K562 (cell line): ENCODE measurements around the gene KPNA4. TPM values are rescaled to one million over a fixed set of nuclear protein-coding genes. Genes with fewer than 3 reads are reported as not detected.

ENCODE experiments used
- ATAC-seq: fragments of 200-7000 bp; cut with Tn5 transposase; 3 replicates; pipeline ENCODE4 v1.9.1; 2020; ENCODE audit warnings: moderate library complexity
- BruUV-seq: library from RNA; stranded (reverse); fragments of 400-500 nt; replicated peaks from 2 replicates; lab custom pipeline; 2021; lab: Mats Ljungman, UMichigan
- CTCF ChIA-PET: fragments of 300-600 bp; formaldehyde crosslinking; extraction: SDS; loops from one replicate; lab custom pipeline; 2021; ENCODE audit warnings: low intra/inter-chr PET ratio; lab: Yijun Ruan, JAX
- POLR2A ChIA-PET: fragments of 300-600, 350-650 bp; sonication (Branson Sonifier 250); formaldehyde crosslinking; extraction: SDS; loops from one replicate; lab custom pipeline; 2021; ENCODE audit warnings: antibody characterized with exemption, inconsistent platforms; lab: Yijun Ruan, JAX
- DNase-seq, 4 experiments: peaks; one replicate each; pipeline versions ENCODE4 v3.0.0 to v3.0.0-alpha.2; 2011 to 2018; ENCODE audit warnings: low spot score in 3 of 4, mixed read lengths in 3 of 4; ENCODE audit errors: extremely low read depth in 1 of 4
- FAIRE-seq: peaks from 2 replicates; lab custom pipeline; 2011; peaks lifted over from hg19 to GRCh38; lab: Jason Lieb, UNC
- H2AFZ ChIP-seq: 2 replicates; pipeline ENCODE4 v1.6.0; 2011; ENCODE audit warnings: low read depth, low read length, control low read depth, inconsistent platforms
- H3K27ac ChIP-seq: fragments of 200-600 bp; 3 replicates; pipeline ENCODE4 v1.8.0; 2011; ENCODE audit warnings: low read depth, mild to moderate bottlenecking, control low read depth, inconsistent platforms, low read length, moderate library complexity, mixed read lengths; ENCODE audit errors: extremely low read depth
- H3K27me3 ChIP-seq, 2 experiments: fragments of 300-600 bp in 1 of 2; 2 replicates in 1 of 2; 3 replicates in 1 of 2; pipeline versions ENCODE4 v1.6.0 to v1.8.0; 2011; ENCODE audit warnings: inconsistent platforms in 2 of 2, low read length in 2 of 2, mild to moderate bottlenecking in 1 of 2, mixed read lengths in 1 of 2, moderate library complexity in 1 of 2; ENCODE audit not compliant: control insufficient read depth in 2 of 2, insufficient read depth in 2 of 2
- H3K36me3 ChIP-seq: fragments of 300-600 bp; 3 replicates; pipeline ENCODE4 v1.8.0; 2011; ENCODE audit warnings: mild to moderate bottlenecking, low read length, inconsistent platforms; ENCODE audit not compliant: control insufficient read depth, insufficient read depth
- H3K4me1 ChIP-seq, 2 experiments: fragments of 200-600 bp in 1 of 2; replicated peaks in 1 of 2; 2 replicates in 1 of 2; 3 replicates in 1 of 2; pipeline versions ENCODE4 v1.5.1 to v1.8.0; 2011; ENCODE audit warnings: inconsistent platforms in 2 of 2, low read length in 2 of 2, mild to moderate bottlenecking in 1 of 2, mixed read lengths in 1 of 2, moderate library complexity in 1 of 2; ENCODE audit not compliant: control insufficient read depth in 2 of 2, insufficient read depth in 2 of 2
- H3K4me2 ChIP-seq: 2 replicates; pipeline ENCODE4 v1.6.1; 2011; ENCODE audit warnings: low read length, control low read depth, inconsistent platforms, mixed read lengths; ENCODE audit not compliant: insufficient read depth
- H3K4me3 ChIP-seq: fragments of 200-600 bp; sonication (generic), shearing (Covaris generic); 2 replicates; pipeline ENCODE4 v1.5.1; 2016; ENCODE audit warnings: control low read depth, inconsistent platforms
- H3K79me2 ChIP-seq: fragments of 200-600 bp; 3 replicates; pipeline ENCODE4 v1.8.0; 2011; ENCODE audit warnings: low read length, inconsistent platforms; ENCODE audit not compliant: control insufficient read depth, insufficient read depth
- H3K9ac ChIP-seq, 2 experiments: 2 replicates each; pipeline versions ENCODE4 v1.6.0 to v1.6.1; 2011; ENCODE audit warnings: low read depth in 2 of 2, low read length in 2 of 2, control low read depth in 1 of 2, inconsistent platforms in 1 of 2, mild to moderate bottlenecking in 1 of 2, mixed read lengths in 1 of 2; ENCODE audit not compliant: insufficient read depth in 1 of 2
- H3K9me1 ChIP-seq: one replicate; pipeline ENCODE4 v1.6.0; 2011; ENCODE audit warnings: inconsistent platforms, mild to moderate bottlenecking, low read length, moderate library complexity; ENCODE audit not compliant: control insufficient read depth, insufficient read depth
- H3K9me3 ChIP-seq: replicated peaks from 2 replicates; pipeline ENCODE4 v1.5.1; 2011; ENCODE audit warnings: low read depth, low read length, inconsistent platforms; ENCODE audit not compliant: control insufficient read depth, insufficient read depth
- H4K20me1 ChIP-seq: replicated peaks from 2 replicates; pipeline ENCODE4 v1.6.1; 2011; ENCODE audit warnings: low read length, inconsistent platforms, mixed read lengths; ENCODE audit not compliant: control insufficient read depth, insufficient read depth
- ARID1B ChIP-seq: fragments of 450-650 bp; IDR thresholded peaks from 2 replicates; pipeline ENCODE4 v1.6.1; 2016; ENCODE audit warnings: antibody characterized with exemption, mild to moderate bottlenecking, inconsistent platforms
- ATF2 ChIP-seq: sonication (generic); formaldehyde crosslinking; IDR thresholded peaks from 2 replicates; pipeline ENCODE4 v1.8.1; 2022; ENCODE audit warnings: missing genetic modification reagents
- CEBPB ChIP-seq: fragments of 450-650 bp; IDR thresholded peaks from 2 replicates; pipeline ENCODE4 v1.6.1; 2016; ENCODE audit warnings: missing genetic modification characterization, missing compliant biosample characterization
- COPS2 ChIP-seq: fragments of 450-650 bp; conservative IDR thresholded peaks from 2 replicates; pipeline ENCODE4 v1.6.1; 2016; ENCODE audit warnings: mild to moderate bottlenecking, moderate library complexity
- DACH1 ChIP-seq: fragments of 450-650 bp; IDR thresholded peaks from 2 replicates; pipeline ENCODE4 v1.6.1; 2018; ENCODE audit not compliant: partially characterized antibody
- ELF2 ChIP-seq: fragments of 250-450 bp; sonication (Bioruptor Pico); IDR thresholded peaks from 2 replicates; pipeline ENCODE4 v1.5.0; 2021; ENCODE audit warnings: mild to moderate bottlenecking
- ETS2 ChIP-seq: IDR thresholded peaks from 2 replicates; pipeline ENCODE4 v1.6.1; 2016; ENCODE audit warnings: borderline replicate concordance, missing genetic modification characterization, mild to moderate bottlenecking, moderate library complexity, missing compliant biosample characterization; ENCODE audit not compliant: poor library complexity, severe bottlenecking
- FOXM1 ChIP-seq, 2 experiments: fragments of 450-650 bp in 1 of 2; sonication (generic) in 1 of 2; formaldehyde crosslinking in 1 of 2; IDR thresholded peaks; 2 replicates each; pipeline versions ENCODE4 v1.6.1 to v1.9.0; 2017 to 2022; ENCODE audit warnings: low read depth in 2 of 2, mild to moderate bottlenecking in 2 of 2, missing genetic modification reagents in 1 of 2, moderate library complexity in 1 of 2
- GATA2 ChIP-seq: sonication (generic); formaldehyde crosslinking; IDR thresholded peaks from 2 replicates; pipeline ENCODE4 v1.4.0; 2020; ENCODE audit warnings: mild to moderate bottlenecking, missing genetic modification reagents
- LEF1 ChIP-seq: fragments of 450-650 bp; IDR thresholded peaks from 2 replicates; pipeline ENCODE4 v1.6.1; 2016; ENCODE audit warnings: mild to moderate bottlenecking
- MEIS2 ChIP-seq: fragments of 450-650 bp; IDR thresholded peaks from 2 replicates; pipeline ENCODE4 v1.6.1; 2014; ENCODE audit warnings: mild to moderate bottlenecking; ENCODE audit not compliant: partially characterized antibody
- MXD1 ChIP-seq: fragments of 250-450 bp; sonication (Bioruptor Pico); IDR thresholded peaks from 2 replicates; pipeline ENCODE4 v1.8.0; 2021; ENCODE audit warnings: borderline replicate concordance, mild to moderate bottlenecking, moderate library complexity; ENCODE audit not compliant: poor library complexity, severe bottlenecking
- RCOR1 ChIP-seq, 2 experiments: IDR thresholded peaks; 2 replicates each; pipeline ENCODE4 v1.6.1; 2012; ENCODE audit warnings: low read depth in 2 of 2, low read length in 2 of 2, borderline replicate concordance in 1 of 2, improper control_type of control experiment in 1 of 2
- SIN3A ChIP-seq, 2 experiments: fragments of 150-350 bp in 1 of 2; IDR thresholded peaks; 2 replicates each; pipeline ENCODE4 v1.6.1; 2011 to 2016; ENCODE audit warnings: borderline replicate concordance in 2 of 2, low read depth in 2 of 2, low read length in 2 of 2, mild to moderate bottlenecking in 2 of 2, moderate library complexity in 2 of 2; ENCODE audit not compliant: control insufficient read depth in 1 of 2
- STAG1 ChIP-seq: sonication (generic); formaldehyde crosslinking; IDR thresholded peaks from 2 replicates; pipeline ENCODE4 v1.5.0; 2020; ENCODE audit warnings: missing genetic modification reagents, borderline replicate concordance
- TAF15 ChIP-seq: fragments of 200-400 bp; formaldehyde crosslinking; IDR thresholded peaks from 2 replicates; pipeline ENCODE4 v1.6.1; 2017; ENCODE audit warnings: mild to moderate bottlenecking, low read depth, low read length, moderate library complexity
- TAL1 ChIP-seq: fragments of 450-650 bp; IDR thresholded peaks from 2 replicates; pipeline ENCODE4 v1.6.1; 2016; ENCODE audit warnings: mild to moderate bottlenecking
- TCF3 ChIP-seq: sonication (generic); formaldehyde crosslinking; IDR thresholded peaks from 2 replicates; pipeline ENCODE4 v1.4.0; 2020; ENCODE audit warnings: mild to moderate bottlenecking, missing genetic modification reagents
- ZNF175 ChIP-seq: fragments of 200-800 bp; sonication (Bioruptor generic); IDR thresholded peaks from 2 replicates; pipeline ENCODE4 v1.6.1; 2016; ENCODE audit warnings: low read depth, mild to moderate bottlenecking, missing genetic modification characterization, missing compliant biosample characterization
- ZNF324 ChIP-seq: fragments of 250-450 bp; sonication (Bioruptor Pico); IDR thresholded peaks from 2 replicates; pipeline ENCODE4 v1.4.0; 2020; ENCODE audit warnings: mild to moderate bottlenecking
- WGBS: fragments of 100-300 bp; shearing (Covaris generic); methylation state at CpG from one replicate; pipeline ENCODE4 v1.1.6; 2016; ENCODE audit warnings: low coverage, mixed read lengths; ENCODE audit not compliant: insufficient coverage; ENCODE audit errors: missing lambda C conversion rate; 5-methylcytosine and 5-hydroxymethylcytosine counted together
- in situ Hi-C: fragments of 300-500 bp; cut with MboI; formaldehyde crosslinking; loops from 4 replicates; pipeline ENCODE4 v1.15.0; 2018; ENCODE audit warnings: inconsistent platforms, mixed read lengths
- intact Hi-C: fragments of 100-400 bp; cut with micrococcal nuclease; formaldehyde crosslinking; loops from 2 replicates; pipeline ENCODE4 v1.14.2; 2022
- polyA plus RNA-seq, 8 experiments: library from polyadenylated mRNA; depleted of rRNA in 4 of 8; stranded (reverse) in 5 of 8; unstranded in 3 of 8; fragments of >200 nt; fragmentation: Nextera tagmentation in 2 of 8; fragmentation: Illumina TruSeq in 1 of 8; extraction: Ambion mirVana in 2 of 8; extraction: Trizol in 1 of 8; gene quantifications; 2 replicates each; pipeline versions ENCODE4 v1.2.1 to v1.2.3, GENCODE V29; 2011 to 2014; ENCODE audit warnings: inconsistent platforms in 1 of 8, missing spikeins in 1 of 8
- total RNA-seq, 7 experiments: library from RNA; depleted of rRNA in 6 of 7; stranded (reverse); fragments of >200 nt in 6 of 7; fragmentation: Illumina TruSeq in 2 of 7; extraction: Trizol in 2 of 7; gene quantifications; 2 replicates each; pipeline versions ENCODE4 v1.2.1 to v1.2.3, GENCODE V29; 2011 to 2021; ENCODE audit warnings: low replicate concordance in 1 of 7

KPNA4 gene
- total and polyA plus RNA-seq, 9 of the 15 experiments (the other 6 are each of a cell fraction or from before 2014, with no cell fraction given), result 13.9 to 66.6 (median 34.5) TPM

GRCh38 chr3:160478338-160478737 is 87.0 kb downstream of the KPNA4 start (continued):
- TF ChIP-seq ATF2 (CRISPR knock-in tag), result no peak
- TF ChIP-seq TAF15, result no peak
- TF ChIP-seq STAG1, result no peak

GRCh38 chr3:160477750-160478149 is 87.6 kb downstream of the KPNA4 start:
- DNase-seq (peak in 2 of 4 experiments; percentile 42 to 66), ATAC-seq (peak; percentile 81), FAIRE-seq (no peak)
- intact Hi-C loops (no loop called here), in situ Hi-C loops (no loop called here)
- Histone ChIP-seq H3K27ac (no peak overlapping the region), H4K20me1 (no peaks in the 10 kb centered on the region), H3K9ac (peak overlapping the region in 1 of 2 experiments; percentile 62; a peak in 1 of 4 replicates), H3K79me2 (no peaks in the 10 kb centered on the region), H3K27me3 (peaks cover 0 to 5% of the 10 kb centered on the region in 2 experiments; a peak in 1 of 5 replicates), H3K4me2 (no peak overlapping the region), H3K36me3 (no peaks in the 10 kb centered on the region), H3K4me1 (peaks cover 0 to 3% of the 10 kb centered on the region in 2 experiments; a peak in 1 of 5 replicates), H3K9me1 (no peaks in the 10 kb centered on the region), H3K4me3 (no peak overlapping the region), H2AFZ (no peak overlapping the region), H3K9me3 (no peaks in the 10 kb centered on the region)
- BruUV-seq, result no TSS peak
- ChIA-PET POLR2A (interaction anchor here (0.9 kb wide), 1 partner anchor 63 kb away, joined by 3 read pairs; no protein-coding TSS in a partner anchor), CTCF (no interaction called here)
- WGBS, result 3% methylated on average over 5 of the region's 5 CpGs
- no peak for TF ChIP-seq MXD1
- peak; percentile 57 for TF ChIP-seq TCF3 (CRISPR knock-in tag)
- TF ChIP-seq ETS2 (tag), result no peak
- no peak for TF ChIP-seq RCOR1 (IDR thresholded peaks at IDR 0.05; ENCODE audit: borderline replicate concordance in 1 of 2, low read depth in 2 of 2, low read length in 2 of 2)
- TF ChIP-seq DACH1, result peak; percentile 17
- no peak for TF ChIP-seq CEBPB (tag)
- peak; percentile 34 for TF ChIP-seq MEIS2
- TF ChIP-seq TAL1, result peak; percentile 30; the same call in 1 of the 2 replicates
- TF ChIP-seq ZNF324, result no peak
- TF ChIP-seq SIN3A (IDR thresholded peaks at IDR 0.05; ENCODE audit: borderline replicate concordance in 2 of 2, control insufficient read depth in 1 of 2, low read depth in 2 of 2, low read length in 2 of 2), result no peak
- no peak for TF ChIP-seq LEF1
- TF ChIP-seq ARID1B, result 0 out of 2 replicates have a peak, but pooled peaks have one; percentile 10
- no peak for TF ChIP-seq FOXM1 (IDR thresholded peaks at IDR 0.05; ENCODE audit: low read depth)
- TF ChIP-seq FOXM1 (CRISPR knock-in tag; IDR thresholded peaks at IDR 0.05; ENCODE audit: low read depth), result no peak
- TF ChIP-seq COPS2, result no peak
- TF ChIP-seq ELF2, result no peak
- 0 out of 2 replicates have a peak, but pooled peaks have one; percentile 19 for TF ChIP-seq GATA2 (CRISPR knock-in tag)
- TF ChIP-seq ZNF175, result no peak
